GM03348 (cell line): ENCODE measurements around the gene LAMA2.

Source experiments
- DNase-seq: peaks from one replicate; pipeline ENCODE4 v3.0.0; 2012; ENCODE audit warnings: low spot score

Gene LAMA2

GRCh38 chr6:128899341-128900050, 16.6 kb downstream of the LAMA2 start:
- peak; percentile 44 for DNase-seq

- DNase-seq, result no peak
Observed at GRCh38 chr6:128903715-128904114, 20.8 kb downstream of the LAMA2 start.

- no peak for DNase-seq
Observed at GRCh38 chr6:128914051-128914450, 31.1 kb downstream of the LAMA2 start.

- no peak for DNase-seq
Observed at GRCh38 chr6:128918886-128919285, 35.9 kb downstream of the LAMA2 start.

GRCh38 chr6:128919412-128920180, 36.7 kb downstream of the LAMA2 start:
- peak; percentile 48 for DNase-seq

- DNase-seq, result no peak
Observed at GRCh38 chr6:128925765-128926164, 42.8 kb downstream of the LAMA2 start.

GRCh38 chr6:128929869-128930268, 46.9 kb downstream of the LAMA2 start:
- no peak for DNase-seq

DNA sequence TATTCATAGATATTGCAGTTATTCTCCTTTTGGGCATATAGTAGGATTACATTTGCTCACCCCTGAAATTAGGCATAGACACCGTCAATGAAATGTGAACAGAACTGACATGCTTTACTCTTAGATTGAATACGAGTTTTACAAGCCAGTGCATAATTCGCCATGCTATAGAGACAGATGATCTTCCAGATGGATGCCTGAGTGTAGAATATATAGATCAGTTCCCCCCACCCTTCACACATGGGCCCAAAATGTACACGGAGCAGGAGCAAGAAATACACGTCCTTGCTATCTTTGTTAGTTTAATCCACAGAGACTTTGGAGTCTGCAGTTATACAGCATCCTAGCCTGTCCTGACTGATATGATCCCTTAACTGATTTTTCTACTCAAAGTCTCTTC, 47.4 kb downstream of the LAMA2 start:
- DNase-seq, result no peak

DNA sequence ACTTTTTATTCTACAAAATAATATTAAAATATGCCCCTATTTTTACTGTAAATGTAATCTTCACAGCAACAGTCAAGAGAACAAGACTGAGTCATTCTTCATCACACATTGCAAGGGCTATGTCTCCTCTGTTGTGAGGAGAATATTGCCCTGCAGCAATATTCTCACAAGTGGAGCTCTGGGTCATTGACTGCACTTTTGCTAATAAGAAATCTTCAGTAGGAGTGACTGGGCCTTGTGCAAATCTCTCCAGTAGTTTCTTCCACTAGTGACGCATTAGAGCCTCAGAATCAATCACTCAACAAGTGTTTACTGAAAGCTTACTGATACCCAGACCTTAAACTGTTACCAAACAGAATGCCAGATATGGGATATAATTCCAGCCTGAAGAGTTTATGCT, 49.1 kb downstream of the LAMA2 start:
- DNase-seq, result peak; percentile 21

DNA sequence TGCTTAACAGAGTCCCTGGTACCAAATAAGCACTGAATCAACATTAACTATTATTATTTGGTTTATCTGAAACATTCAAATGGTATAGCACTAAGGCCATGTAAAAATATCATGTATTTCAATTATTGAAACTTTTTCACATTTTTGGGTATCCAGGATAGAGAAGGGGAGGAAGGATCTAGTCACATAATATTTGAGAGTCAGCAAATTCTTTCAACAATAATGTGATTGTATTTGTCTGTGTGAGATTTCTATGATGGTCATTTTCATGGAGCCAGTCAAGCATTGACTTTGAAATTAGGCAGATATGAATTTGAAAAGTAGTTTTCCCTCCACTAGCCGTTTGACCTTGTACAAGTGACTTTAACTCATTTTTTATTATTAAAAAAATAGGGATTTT, 67.9 kb downstream of the LAMA2 start:
- DNase-seq, result no peak

- no peak for DNase-seq
Observed at GRCh38 chr6:128952902-128953301, 70.0 kb downstream of the LAMA2 start.

DNA sequence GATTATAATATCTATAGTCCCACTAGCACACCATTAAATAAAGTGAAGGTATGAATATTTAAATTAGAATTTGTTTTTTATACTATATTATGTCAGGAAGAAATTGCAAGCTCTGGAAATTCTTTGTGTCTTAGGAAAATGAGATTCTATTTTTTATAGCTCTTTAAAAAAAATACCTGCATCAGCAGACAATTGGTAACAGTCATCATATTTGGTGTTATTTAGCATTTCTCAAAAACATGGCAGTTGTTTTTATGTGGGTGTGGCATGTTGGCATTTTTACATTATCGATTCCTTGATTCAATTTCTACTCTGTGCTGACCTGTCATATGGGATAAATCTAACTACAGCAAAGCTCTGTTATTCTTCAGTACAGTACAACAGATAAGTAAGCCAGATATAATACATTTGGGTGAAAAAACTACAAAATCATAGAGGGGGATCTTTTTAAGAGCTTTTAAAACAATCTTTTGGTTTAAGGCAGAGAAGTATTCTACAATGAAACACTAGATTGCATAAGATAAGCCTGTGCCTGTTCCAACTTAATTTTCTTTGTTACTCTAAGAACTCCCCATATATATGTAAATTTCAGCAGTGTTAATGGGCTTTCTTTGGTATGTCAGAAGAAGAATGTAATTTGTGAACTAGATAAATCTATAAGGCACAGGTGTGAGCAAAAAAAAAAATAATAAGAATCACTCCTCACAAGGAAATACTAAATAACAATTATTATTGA, 71.5 kb downstream of the LAMA2 start:
- DNase-seq, result no peak

GRCh38 chr6:128963561-128963960, 80.6 kb downstream of the LAMA2 start:
- DNase-seq, result peak; percentile 11

GRCh38 chr6:128964233-128964755, 81.4 kb downstream of the LAMA2 start:
- no peak for DNase-seq

DNA sequence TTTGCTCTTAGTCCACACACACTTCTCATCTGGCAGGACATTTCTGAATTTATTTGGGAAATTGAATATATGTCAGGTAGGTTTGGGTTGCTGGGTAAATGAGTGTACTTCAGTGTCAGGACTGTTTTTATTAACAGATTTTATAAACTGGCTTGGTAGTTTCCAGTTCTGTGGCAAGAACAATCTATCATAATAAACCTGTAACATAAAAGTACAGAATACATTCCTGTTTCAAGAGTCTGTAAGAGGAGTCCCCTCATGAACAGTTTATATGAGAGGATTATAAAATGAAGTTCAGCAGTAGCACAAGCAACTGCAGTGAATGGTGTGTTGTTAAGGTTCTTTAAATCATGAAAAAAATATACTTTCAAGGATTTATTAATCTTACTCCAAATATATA, 81.8 kb downstream of the LAMA2 start:
- no peak for DNase-seq

- DNase-seq, result no peak
Observed at GRCh38 chr6:128966934-128967333, 84.0 kb downstream of the LAMA2 start.

DNA sequence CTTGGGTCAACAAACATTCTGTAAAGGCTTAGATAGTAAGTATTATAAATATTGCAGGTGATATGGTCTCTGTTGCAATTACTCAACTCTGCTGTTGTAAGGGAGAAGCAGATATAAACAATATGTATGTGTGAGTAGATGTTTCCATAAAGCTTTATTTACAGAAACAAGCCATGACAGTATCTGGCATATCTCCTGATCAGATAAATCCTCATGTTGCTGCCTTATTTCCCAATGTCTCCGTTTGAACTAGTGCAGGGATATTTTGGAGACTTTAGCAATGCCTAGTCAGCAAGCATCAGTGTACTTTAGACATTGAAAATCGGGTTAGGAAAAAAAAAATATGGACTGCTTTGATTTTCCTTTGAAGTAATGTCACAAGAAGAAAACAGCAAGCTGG, 96.1 kb downstream of the LAMA2 start:
- no peak for DNase-seq

DNA sequence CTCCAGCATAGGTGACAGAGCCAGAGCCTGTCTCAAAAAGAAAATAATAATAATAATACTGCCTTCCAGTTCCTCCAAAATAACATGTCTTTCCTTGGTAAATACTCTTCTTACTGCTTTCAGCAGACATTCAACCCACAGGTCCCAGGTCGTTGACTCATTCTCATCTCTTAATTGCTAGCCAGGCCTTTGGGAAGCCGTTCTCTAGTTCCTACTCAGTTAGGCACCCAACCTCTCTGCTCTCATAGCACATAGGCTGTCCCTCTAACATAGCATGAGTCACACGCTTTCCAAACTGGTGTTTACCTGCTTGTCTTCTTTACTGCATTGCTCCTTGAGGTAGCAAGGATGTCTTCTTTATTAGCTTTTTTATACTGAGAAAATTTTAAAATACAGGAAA, 98.8 kb downstream of the LAMA2 start:
- DNase-seq, result no peak

DNA sequence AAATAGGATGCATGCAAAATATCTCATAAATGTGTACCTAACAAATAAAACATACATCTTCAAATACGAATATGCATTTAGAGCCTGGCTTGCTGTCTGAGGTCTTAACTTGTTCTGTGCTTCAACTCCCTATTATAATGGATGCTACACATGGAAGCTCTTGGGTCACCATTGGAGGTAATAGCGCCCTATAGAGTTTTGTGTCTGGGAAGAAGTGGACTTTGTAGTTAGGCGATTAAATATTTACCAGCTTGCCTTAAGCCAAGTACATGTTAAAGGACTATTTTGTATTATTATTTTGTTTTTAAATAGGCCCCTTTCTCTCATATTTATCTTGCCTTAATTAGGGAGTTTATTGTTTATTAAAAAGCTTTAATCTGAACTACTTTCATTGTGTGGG, 107.4 kb downstream of the LAMA2 start:
- no peak for DNase-seq

DNA sequence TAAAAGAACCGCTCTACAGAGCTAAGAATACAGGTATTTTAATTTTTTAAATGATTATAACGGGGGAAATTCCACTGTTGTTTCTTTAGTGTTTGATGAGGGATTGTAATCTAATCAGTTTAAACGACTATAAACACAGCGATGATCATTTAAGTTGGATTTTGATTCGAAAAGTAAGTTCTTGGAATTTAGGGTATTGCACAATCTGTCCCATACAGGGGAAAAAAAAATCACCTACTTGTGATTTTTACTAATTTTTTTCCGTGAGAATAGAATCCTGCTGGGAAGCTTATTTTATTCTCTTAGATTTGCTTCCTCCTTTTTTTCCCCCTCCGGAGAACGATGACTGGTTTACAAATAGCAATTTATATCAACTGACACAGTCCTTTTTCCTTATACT, 108.0 kb downstream of the LAMA2 start:
- no peak for DNase-seq

DNA sequence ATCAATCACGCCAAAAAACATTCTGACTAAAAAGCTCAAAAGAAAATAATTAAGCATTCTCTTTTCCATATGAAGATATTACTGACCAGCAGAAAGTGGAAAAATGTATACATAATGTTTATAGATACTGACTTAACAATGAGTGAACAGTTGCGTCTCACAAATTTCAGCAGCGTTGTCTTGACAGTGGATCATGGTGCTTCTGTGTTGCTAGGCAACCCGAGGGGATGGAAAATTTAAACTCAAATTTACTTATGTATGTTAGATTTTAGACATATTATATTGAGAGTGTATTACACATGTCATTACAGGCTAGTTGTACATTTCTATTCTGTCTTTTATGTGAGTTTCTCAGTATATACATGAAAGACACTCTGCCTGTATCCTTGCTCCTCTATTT, 110.2 kb downstream of the LAMA2 start:
- no peak for DNase-seq

DNA sequence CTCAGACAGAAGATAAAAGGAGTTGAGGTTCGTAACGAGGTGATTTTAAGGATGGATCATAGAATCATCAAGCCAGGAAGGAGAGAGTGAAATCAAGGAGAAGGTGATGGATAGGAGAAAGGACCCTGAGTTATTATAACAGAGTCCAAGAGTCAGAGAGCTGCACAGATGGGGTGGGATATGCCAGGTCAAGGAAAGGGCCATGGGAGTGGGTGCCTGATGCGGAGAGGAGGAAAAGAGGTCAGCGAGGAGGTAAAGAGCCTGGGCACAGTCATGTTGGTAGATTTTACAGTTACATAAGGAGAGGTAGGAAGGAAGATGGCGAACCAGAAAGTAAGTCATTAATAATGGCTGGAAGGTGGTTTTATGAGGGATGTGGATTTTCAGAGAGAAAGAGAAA, 114.9 kb downstream of the LAMA2 start:
- DNase-seq, result no peak
